GM12892 (cell line): ENCODE data around the gene RNF152.

Experiments used
- POLR2A ChIP-seq: IDR thresholded peaks from 2 replicates; pipeline ENCODE4 v1.6.1; 2011; ENCODE audit warnings: low read depth, low read length, control low read depth
- POLR2AphosphoS5 ChIP-seq: IDR thresholded peaks from 2 replicates; pipeline ENCODE4 v1.6.1; 2011; ENCODE audit warnings: low read depth, low read length, control low read depth

- no peak for TF ChIP-seq POLR2AphosphoS5
- TF ChIP-seq POLR2A = no peak
Measured at GRCh38 chr18:61803393-61803792, 89.4 kb downstream of the RNF152 start.
